Activated T-helper 2 cell treated with anti-CD3 and anti-CD28 coated beads, Interferon-gamma antibody, Interleukin-2, Interleukin-4, amounts not matched to agents 10 μg/mL and 5 μg/mL and 100 μg/mL, durations not matched to agents 14 hours and 24 hours and 36 hours (primary cell): ENCODE results near the gene SMIM35. TPM values are rescaled to one million over a fixed set of nuclear protein-coding genes. Genes with fewer than 3 reads are reported as not detected.
"Not testable (repeated sequence)": the region's sequence is repeated elsewhere in the genome, so short reads cannot be mapped to it uniquely, and the experiment has no call there.

Experiments
- DNase-seq: peaks from one replicate; pipeline ENCODE4 v3.0.0; 2021; ENCODE audit warnings: low spot score
- H3K27ac Mint-ChIP-seq: one replicate; pipeline ENCODE4 v1.8.0; 2021; ENCODE audit warnings: mixed read lengths
- H3K27me3 Mint-ChIP-seq: one replicate; pipeline ENCODE4 v1.8.0; 2021; ENCODE audit warnings: low read depth, mixed read lengths
- H3K36me3 Mint-ChIP-seq: one replicate; pipeline ENCODE4 v1.8.0; 2021; ENCODE audit warnings: low read depth, mixed read lengths
- H3K4me1 Mint-ChIP-seq: one replicate; pipeline ENCODE4 v1.8.0; 2021; ENCODE audit warnings: low read depth, mixed read lengths
- H3K4me3 Mint-ChIP-seq: one replicate; pipeline ENCODE4 v1.8.0; 2021; ENCODE audit warnings: low read depth, mild to moderate bottlenecking, moderate library complexity, mixed read lengths
- H3K9me3 Mint-ChIP-seq: one replicate; pipeline ENCODE4 v1.8.0; 2021; ENCODE audit warnings: mixed read lengths
- intact Hi-C: fragments of 100-400 bp; cut with micrococcal nuclease; formaldehyde crosslinking; loops from one replicate; pipeline ENCODE4 v1.15.1; 2023
- total RNA-seq: library from RNA; stranded (reverse); gene quantifications from 2 replicates; pipeline ENCODE4 v1.2.3, GENCODE V29; 2022

SMIM35 gene
- total RNA-seq, 1 donor from 2014 or later, result 1.7 TPM

GRCh38 chr11:118068206-118068944 lies 18.4 kb downstream of the SMIM35 start:
- Mint-ChIP-seq H3K4me3 (no peak overlapping the region), H3K9me3 (no peaks in the 10 kb centered on the region), H3K36me3 (no peaks in the 10 kb centered on the region), H3K4me1 (peaks cover 4% of the 10 kb centered on the region), H3K27ac (no peak overlapping the region), H3K27me3 (peaks cover 7% of the 10 kb centered on the region)
- no peak for DNase-seq
- intact Hi-C loops, result no loop called here

GRCh38 chr11:118067006-118067405 lies 19.8 kb downstream of the SMIM35 start:
- H3K27ac Mint-ChIP-seq, result no peak overlapping the region
- DNase-seq, result no peak
- H3K27me3 Mint-ChIP-seq, result peaks cover 7% of the 10 kb centered on the region
- no peaks in the 10 kb centered on the region for H3K36me3 Mint-ChIP-seq
- intact Hi-C loops, result no loop called here
- H3K9me3 Mint-ChIP-seq, result no peaks in the 10 kb centered on the region
- peaks cover 4% of the 10 kb centered on the region for H3K4me1 Mint-ChIP-seq
- H3K4me3 Mint-ChIP-seq, result no peak overlapping the region

GRCh38 chr11:118065384-118065783 lies 21.4 kb downstream of the SMIM35 start:
- H3K36me3 Mint-ChIP-seq, result no peaks in the 10 kb centered on the region
- DNase-seq, result no peak
- H3K27me3 Mint-ChIP-seq, result peaks cover 6% of the 10 kb centered on the region
- intact Hi-C loops, result no loop called here
- no peaks in the 10 kb centered on the region for H3K9me3 Mint-ChIP-seq
- H3K4me3 Mint-ChIP-seq, result no peak overlapping the region
- H3K4me1 Mint-ChIP-seq, result peaks cover 1% of the 10 kb centered on the region
- H3K27ac Mint-ChIP-seq, result no peak overlapping the region

- intact Hi-C loops, result no loop called here
- H3K9me3 Mint-ChIP-seq, result no peaks in the 10 kb centered on the region
- H3K4me3 Mint-ChIP-seq, result no peak overlapping the region
- H3K27me3 Mint-ChIP-seq, result peaks cover 6% of the 10 kb centered on the region
- peaks cover 1% of the 10 kb centered on the region for H3K4me1 Mint-ChIP-seq
- no peaks in the 10 kb centered on the region for H3K36me3 Mint-ChIP-seq
- no peak for DNase-seq
- no peak overlapping the region for H3K27ac Mint-ChIP-seq
Measured at GRCh38 chr11:118064956-118065355, 21.8 kb downstream of the SMIM35 start.

- H3K27me3 Mint-ChIP-seq, intact Hi-C loops, H3K27ac Mint-ChIP-seq, DNase-seq, H3K4me1 Mint-ChIP-seq, H3K36me3 Mint-ChIP-seq, H3K4me3 Mint-ChIP-seq, H3K9me3 Mint-ChIP-seq: not testable (repeated sequence)
Measured at GRCh38 chr11:118062631-118063030, 24.1 kb downstream of the SMIM35 start.

GRCh38 chr11:118062181-118062580 lies 24.6 kb downstream of the SMIM35 start:
- H3K9me3 Mint-ChIP-seq, H3K36me3 Mint-ChIP-seq, H3K4me3 Mint-ChIP-seq, H3K4me1 Mint-ChIP-seq, DNase-seq, intact Hi-C loops, H3K27ac Mint-ChIP-seq: not testable (repeated sequence)
- H3K27me3 Mint-ChIP-seq, result peaks cover 11% of the 10 kb centered on the region

- H3K27me3 Mint-ChIP-seq, result peaks cover 13% of the 10 kb centered on the region
- H3K27ac Mint-ChIP-seq, result no peak overlapping the region
- intact Hi-C loops, result no loop called here
- H3K9me3 Mint-ChIP-seq, result no peaks in the 10 kb centered on the region
- H3K4me3 Mint-ChIP-seq, result no peak overlapping the region
- no peak for DNase-seq
- H3K36me3 Mint-ChIP-seq, result no peaks in the 10 kb centered on the region
- peaks cover 1% of the 10 kb centered on the region for H3K4me1 Mint-ChIP-seq
Measured at GRCh38 chr11:118061586-118062125, 25.1 kb downstream of the SMIM35 start.

- DNase-seq, result no peak
- H3K9me3 Mint-ChIP-seq, result no peaks in the 10 kb centered on the region
- peaks cover 1% of the 10 kb centered on the region for H3K4me1 Mint-ChIP-seq
- H3K27me3 Mint-ChIP-seq, result peaks cover 11% of the 10 kb centered on the region
- H3K4me3 Mint-ChIP-seq, result no peak overlapping the region
- intact Hi-C loops, result no loop called here
- H3K36me3 Mint-ChIP-seq, result no peaks in the 10 kb centered on the region
- H3K27ac Mint-ChIP-seq, result no peak overlapping the region
Measured at GRCh38 chr11:118060869-118061268, 25.9 kb downstream of the SMIM35 start.

GRCh38 chr11:118060081-118060661 lies 26.6 kb downstream of the SMIM35 start:
- H3K36me3 Mint-ChIP-seq, result no peaks in the 10 kb centered on the region
- intact Hi-C loops, result no loop called here
- H3K9me3 Mint-ChIP-seq, result no peaks in the 10 kb centered on the region
- peaks cover 11% of the 10 kb centered on the region for H3K27me3 Mint-ChIP-seq
- no peak for DNase-seq
- H3K4me3 Mint-ChIP-seq, result no peak overlapping the region
- H3K27ac Mint-ChIP-seq, result no peak overlapping the region
- no peaks in the 10 kb centered on the region for H3K4me1 Mint-ChIP-seq

- DNase-seq, result no peak
- Mint-ChIP-seq H3K36me3 (no peaks in the 10 kb centered on the region), H3K9me3 (no peaks in the 10 kb centered on the region), H3K27me3 (peaks cover 11% of the 10 kb centered on the region), H3K4me3 (no peak overlapping the region), H3K27ac (no peak overlapping the region), H3K4me1 (no peaks in the 10 kb centered on the region)
- intact Hi-C loops, result no loop called here
Measured at GRCh38 chr11:118059246-118059940, 27.4 kb downstream of the SMIM35 start.

- H3K27ac Mint-ChIP-seq, result no peak overlapping the region
- intact Hi-C loops, result no loop called here
- H3K36me3 Mint-ChIP-seq, result no peaks in the 10 kb centered on the region
- no peaks in the 10 kb centered on the region for H3K9me3 Mint-ChIP-seq
- peaks cover 8% of the 10 kb centered on the region for H3K27me3 Mint-ChIP-seq
- DNase-seq, result no peak
- no peak overlapping the region for H3K4me3 Mint-ChIP-seq
- peaks cover under 1% of the 10 kb centered on the region for H3K4me1 Mint-ChIP-seq
Measured at GRCh38 chr11:118058311-118059245, 28.2 kb downstream of the SMIM35 start.
